ENCODE data around the gene ZFHX3.

DNA sequence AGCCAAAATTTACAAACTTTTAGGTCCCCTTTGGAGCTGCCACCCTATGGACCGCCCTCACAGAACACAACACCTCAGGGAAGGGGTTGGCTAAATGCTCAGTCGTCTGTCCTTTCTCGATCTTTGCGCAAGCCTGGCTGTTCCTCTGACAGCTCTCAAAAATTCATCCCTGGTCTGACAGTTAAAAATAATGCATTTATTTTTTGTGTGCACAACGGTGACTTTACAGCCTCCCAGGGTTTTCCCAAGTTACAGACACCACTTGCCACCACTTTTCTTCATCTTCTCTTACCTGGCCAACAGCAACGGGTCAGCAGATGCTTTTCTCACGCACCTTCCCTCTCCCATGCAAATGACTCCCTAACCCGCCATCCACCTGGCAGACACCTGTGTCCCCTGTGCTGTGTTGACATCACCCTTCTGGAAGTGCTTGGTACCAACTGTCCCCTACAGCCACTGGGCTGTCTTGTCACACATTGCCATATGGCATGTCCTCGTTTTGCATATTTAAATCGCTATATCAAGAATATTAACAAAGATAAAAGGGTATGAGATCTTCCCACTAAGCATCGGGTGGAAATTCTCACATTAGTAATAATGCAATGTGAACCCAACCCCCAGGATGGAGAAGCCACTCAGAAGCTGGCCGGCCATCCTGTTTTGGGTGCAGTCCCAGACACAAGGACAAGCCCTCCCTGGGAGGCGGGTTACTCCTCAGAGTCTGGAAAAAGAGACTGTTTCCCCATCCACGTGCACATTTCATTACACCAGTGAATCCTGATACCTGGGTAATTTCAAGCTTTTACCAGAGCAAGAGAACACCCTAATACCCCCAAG is 187.0 kb downstream of the ZFHX3 start:
- no peak for TF ChIP-seq POLR2A (IDR thresholded peaks at IDR 0.05)
- TF ChIP-seq EP300 (IDR thresholded peaks at IDR 0.05) = no peak

Measured in tibial nerve (tissue), 3 donors.